CD4-positive, alpha-beta T cell treated with Interleukin-10 for 1 hour (primary cell): ENCODE data around the gene PLA2G2C.
"Not testable (repeated sequence)": the region's sequence is repeated elsewhere in the genome, so short reads cannot be mapped to it uniquely, and the experiment has no call there.

Source experiments
- DNase-seq: peaks from one replicate; pipeline ENCODE4 v3.0.0-alpha.2; 2020

PLA2G2C gene

GRCh38 chr1:20185834-20186782, at the start of gene PLA2G2C, which contains the start of gene UBXN10:
Gene PLA2G2C (minus strand): TSS chr1:20186518. CDS start chr1:20177363, 9,155 bp downstream.
Gene UBXN10 (plus strand): TSS chr1:20186096. CDS start chr1:20190562, 4,466 bp downstream.
- DNase-seq, result peak; percentile 69

- DNase-seq, result no peak
Measured at GRCh38 chr1:20234788-20235535, 48.6 kb upstream of the PLA2G2C start.

DNA sequence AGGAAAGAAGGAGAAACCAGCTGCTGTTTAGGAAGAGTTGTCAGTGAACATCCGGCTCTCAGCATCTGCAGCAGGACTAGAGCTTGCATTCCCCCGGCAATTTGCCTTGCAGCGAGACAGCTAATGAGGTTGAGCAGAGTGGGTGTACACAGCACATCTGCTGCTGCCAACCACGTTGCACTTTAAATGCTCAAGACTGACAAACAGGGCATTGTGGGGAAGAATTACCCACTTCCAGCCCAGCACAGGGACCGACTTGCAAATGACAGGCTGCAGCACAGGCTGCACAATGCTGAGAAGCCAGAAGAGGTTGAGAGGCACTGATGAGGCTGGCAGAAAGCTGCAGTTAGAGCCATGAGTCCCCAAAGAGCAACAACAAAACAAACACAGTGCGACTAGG, 47.5 kb upstream of the PLA2G2C start:
- no peak for DNase-seq

DNA sequence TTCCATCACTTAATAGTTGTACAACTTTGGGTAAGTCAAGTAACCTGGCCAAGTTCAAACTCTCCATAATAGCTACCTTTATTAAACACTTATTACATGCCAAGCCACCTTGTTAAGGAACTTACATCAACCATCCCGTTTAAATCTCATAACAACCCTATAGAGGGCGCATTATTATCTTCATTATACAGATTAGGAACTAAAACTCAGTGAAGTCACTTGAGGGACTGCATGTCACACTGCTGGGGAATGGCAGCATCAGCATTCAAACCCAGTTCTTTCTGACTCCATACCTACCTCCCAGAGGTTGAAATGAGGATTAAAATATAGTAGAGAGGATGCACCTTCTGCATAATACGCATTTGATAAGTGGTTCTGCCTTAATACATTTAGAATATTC, 47.1 kb upstream of the PLA2G2C start:
- peak; percentile 32 for DNase-seq

- not testable (repeated sequence) for DNase-seq
Measured at GRCh38 chr1:20232564-20232963, 46.2 kb upstream of the PLA2G2C start.

GRCh38 chr1:20229171-20229570, 42.9 kb upstream of the PLA2G2C start:
- no peak for DNase-seq

DNA sequence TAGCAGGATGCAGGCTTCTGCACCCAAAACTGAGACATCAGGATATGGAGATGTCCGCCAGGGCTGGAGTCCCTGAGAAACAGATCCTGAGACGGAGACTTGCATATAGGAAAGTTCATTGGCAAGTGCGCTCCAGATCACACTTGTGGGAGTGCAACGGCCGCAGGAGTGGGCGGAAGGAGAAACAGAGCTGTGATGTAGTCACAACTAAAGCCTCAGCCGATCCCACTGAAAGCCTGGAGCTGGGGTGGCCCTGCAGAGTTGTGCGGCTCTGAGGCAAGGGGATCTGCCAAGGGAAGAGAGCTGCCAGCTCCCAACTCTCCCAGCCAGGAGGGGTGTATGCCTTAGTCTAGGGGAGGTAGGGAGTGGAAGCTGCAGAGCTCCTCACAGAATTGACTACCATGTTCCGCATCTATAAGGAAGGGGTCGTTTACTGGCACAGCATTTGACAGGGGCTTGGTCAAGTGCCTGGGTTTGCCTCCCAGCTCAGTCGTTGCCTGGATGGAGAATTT, 42.1 kb upstream of the PLA2G2C start:
- DNase-seq, result no peak

GRCh38 chr1:20227704-20228103, 41.4 kb upstream of the PLA2G2C start:
- DNase-seq, result no peak

GRCh38 chr1:20224546-20224945, 38.2 kb upstream of the PLA2G2C start:
- no peak for DNase-seq

DNA sequence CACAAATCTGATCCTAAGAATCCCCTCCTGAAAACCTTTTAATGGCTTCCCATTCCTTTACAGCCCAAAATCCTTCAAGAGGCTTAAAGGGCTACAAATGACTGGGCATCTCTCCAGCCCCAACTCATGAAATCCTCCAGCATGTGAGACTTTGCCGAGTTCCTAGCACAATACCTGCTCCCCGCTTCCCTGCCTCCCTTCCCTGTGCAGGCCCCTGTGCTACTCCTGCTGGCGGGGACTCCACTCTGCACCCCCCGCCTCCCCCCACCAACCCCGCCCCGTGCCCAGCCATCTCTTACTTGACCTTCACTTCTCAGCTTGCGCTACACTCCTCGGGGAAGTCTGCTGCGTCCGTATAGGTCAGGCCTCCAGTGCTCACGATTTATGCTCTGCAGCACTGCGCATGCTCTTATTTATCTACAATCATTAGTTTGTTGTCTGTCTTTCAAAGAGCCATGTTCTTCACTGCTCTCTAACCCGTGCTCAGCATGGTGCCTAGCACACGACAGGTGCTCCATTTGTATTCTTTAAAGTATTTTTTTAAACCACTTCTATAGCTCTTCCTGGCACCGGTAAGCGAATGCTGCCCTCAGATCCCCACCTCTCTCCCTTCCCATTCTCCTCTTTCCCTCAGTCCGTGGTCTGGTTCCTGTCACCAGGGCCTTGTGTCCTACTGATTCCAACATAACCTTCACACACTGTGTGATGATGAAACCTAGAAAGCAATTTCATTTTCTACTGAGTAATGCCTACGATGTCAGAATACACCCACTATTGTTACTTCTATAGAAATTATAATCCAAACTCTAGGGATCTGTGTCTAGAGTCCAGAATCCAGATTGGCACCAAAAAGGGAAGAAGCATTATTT, 37.5 kb upstream of the PLA2G2C start:
- no peak for DNase-seq

DNA sequence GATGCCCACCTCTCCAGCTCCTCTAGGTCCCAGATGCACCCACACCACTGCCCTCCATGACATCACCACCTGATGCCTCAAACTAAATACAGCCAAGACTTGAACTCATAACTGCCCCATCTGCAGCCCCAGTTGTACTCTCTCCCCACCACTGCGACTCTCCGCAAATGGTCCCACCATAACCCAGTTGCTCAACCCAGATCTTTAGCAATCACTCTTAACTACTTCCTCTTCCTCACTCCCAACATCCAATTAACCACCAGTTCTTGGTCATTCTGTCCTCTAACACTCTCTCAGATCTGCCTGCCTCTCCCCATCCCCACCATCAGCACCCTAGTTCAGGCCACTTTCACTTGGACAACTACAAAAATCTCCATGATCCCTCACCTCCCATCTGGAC, 36.8 kb upstream of the PLA2G2C start:
- DNase-seq, result no peak

DNA sequence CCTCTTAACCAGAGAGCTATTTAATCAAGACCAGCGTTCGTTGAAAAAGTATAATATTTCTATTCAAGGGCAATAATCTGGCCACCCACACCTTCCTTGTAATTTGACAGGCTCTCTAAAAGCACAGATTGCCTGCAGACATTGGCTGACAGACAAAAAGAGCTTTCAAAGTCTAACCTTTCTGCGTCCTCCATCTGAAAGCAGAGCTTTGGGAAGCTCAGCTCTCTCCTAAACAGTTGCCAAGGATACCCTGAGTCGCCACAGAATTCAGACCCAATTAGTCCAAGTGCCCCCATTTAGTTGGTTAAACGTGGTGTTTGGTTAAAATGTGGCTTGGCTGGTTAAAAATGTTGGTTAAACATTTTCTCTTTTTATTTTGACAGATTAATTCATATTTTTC, 33.7 kb upstream of the PLA2G2C start:
- DNase-seq, result no peak

DNA sequence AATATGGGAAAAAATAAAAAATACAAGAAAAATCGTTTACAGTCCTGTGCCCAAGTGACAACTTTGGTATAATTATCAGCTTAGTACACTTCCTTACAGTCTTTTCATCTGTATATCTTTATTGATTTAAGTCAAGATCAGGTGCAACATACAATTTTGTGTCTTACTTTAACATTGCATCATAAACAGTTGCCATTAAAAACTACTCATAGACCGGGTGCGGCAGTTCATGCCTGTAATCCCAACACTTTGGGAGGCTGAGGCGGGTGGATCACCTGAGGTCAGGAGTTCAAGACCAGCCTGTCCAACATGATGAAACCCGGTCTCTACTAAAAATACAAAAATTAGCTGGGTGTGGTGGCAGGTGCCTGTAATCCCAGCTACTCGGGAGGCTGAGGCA, 32.7 kb upstream of the PLA2G2C start:
- not testable (repeated sequence) for DNase-seq

GRCh38 chr1:20216574-20216973, 30.3 kb upstream of the PLA2G2C start:
- peak; percentile 29 for DNase-seq

- no peak for DNase-seq
Measured at GRCh38 chr1:20215716-20216115, 29.4 kb upstream of the PLA2G2C start.

DNA sequence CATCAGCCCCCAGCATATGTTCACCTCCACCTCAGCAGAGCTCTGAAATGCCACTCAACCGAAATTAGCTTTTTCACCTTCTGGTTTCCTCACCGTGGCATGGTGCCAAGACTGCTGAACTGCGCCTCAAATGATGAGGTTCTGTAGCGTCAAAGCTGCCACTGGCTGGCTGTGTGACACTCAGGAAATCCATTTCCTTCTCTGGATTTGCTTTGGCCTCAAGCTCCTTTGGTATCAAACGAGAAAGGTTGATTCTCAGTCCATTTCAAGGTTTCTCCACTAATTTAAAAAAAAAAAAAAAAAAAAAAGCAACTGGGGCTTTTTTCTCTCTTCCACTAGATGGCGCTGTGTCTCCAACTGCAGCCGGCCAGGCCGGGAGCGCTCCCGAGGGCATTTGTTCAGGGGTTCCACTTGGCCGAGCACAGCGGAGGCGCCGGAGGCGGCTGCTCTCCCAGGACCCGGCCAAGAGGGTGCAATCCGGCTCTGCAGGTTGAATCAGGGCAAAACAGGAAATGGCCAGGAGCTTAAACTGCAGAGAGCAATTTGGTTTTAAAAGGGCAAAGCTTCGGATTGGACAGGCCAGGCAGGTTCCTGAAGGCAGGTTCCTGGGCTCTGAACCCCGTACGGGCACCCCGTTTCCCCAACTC, 26.5 kb upstream of the PLA2G2C start:
- peak; percentile 59 for DNase-seq

DNA sequence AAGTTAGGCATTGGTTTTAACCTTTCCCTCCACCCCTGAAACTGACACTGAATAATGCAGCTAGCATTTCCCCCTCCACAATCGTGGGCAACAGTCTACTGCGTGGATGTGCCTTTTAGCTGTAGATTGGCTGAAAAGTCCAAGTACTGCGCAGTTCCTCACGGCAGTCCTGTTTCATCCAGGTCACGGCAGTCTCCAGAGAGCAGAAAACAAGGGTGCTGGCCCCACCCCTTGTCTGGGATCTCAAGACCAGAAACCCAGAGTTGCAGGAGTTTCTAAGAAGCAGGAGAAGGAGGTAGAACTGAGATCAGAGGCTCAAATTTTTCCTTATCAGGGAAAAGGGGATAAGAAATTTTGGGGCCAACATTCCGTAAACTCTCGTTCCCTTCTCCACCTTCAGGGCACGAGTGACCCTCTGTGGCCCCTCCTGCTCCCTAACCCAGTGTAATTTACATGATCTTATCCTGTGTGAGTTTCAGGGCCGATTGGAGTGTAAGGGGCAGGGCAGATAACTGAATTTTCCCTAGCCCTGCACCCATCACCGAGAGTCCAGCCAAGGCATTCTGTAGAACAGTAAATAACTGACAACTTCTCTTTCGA, 25.9 kb upstream of the PLA2G2C start:
- no peak for DNase-seq

- DNase-seq, result no peak
Measured at GRCh38 chr1:20211511-20211931, 25.2 kb upstream of the PLA2G2C start.

GRCh38 chr1:20210736-20211460, 24.6 kb upstream of the PLA2G2C start:
- DNase-seq, result no peak

DNA sequence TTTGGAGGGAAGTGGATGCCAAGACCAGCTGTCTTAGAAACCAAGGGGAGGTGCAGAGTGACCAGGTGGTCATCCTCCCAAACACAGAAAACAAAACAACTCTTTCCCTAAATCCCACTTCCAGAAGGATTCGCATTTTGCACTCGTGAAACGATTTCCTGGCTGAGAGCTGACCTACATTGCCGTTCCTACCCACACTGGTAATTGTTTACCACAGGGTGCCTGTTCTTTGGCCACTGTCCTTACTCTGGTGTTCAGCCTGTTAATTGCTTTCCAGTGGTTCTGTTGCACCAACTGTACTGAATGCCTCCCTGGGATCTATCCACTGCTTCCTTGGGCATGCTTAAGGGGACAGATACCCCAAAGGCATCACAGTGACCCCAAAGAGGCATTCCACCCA, 23.2 kb upstream of the PLA2G2C start:
- DNase-seq, result no peak

DNA sequence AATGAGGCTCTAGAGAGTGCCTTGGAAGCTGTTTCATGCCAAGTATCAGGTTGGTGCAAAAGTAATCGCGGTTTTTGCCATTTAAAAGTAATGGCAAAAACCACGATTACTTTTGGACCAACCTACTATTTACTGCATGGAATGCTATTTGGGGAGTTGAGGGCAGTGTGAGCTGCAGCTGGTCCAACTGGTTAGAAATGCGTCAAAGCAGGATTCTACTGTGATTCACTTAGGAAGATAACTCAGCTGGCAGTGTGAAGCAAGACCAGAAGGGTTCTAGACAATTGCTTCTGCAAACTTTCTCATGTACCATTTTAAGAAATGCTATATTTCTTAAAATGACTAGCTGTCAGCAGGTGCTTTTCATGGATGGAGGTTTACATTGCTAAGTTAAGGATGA, 21.2 kb upstream of the PLA2G2C start:
- DNase-seq, result no peak
